Measurements from ENCODE around the gene EEF1A2.

Gene EEF1A2

GRCh38 chr20:63441136-63442099 is 57.5 kb downstream of the EEF1A2 start:
- TF ChIP-seq CTCF (IDR thresholded peaks at IDR 0.05; ENCODE audit: low read depth, low read length) = no peak
- H3K4me3 ChIP-seq (ENCODE audit: low read depth, low read length) = no peak overlapping the region
- in situ Hi-C loops (cut with HindIII; ENCODE audit: low sequenced_read_pairs) = no loop called here
- no peak for DNase-seq (ENCODE audit: low read depth, low spot score)

- H3K4me3 ChIP-seq (ENCODE audit: low read depth, low read length) = no peak overlapping the region
- TF ChIP-seq CTCF (IDR thresholded peaks at IDR 0.05; ENCODE audit: low read depth, low read length) = no peak
- in situ Hi-C loops (cut with HindIII; ENCODE audit: low sequenced_read_pairs) = no loop called here
- DNase-seq (ENCODE audit: low read depth, low spot score) = no peak
Measured at GRCh38 chr20:63440366-63440955, 58.4 kb downstream of the EEF1A2 start.

GRCh38 chr20:63439866-63440265 is 59.0 kb downstream of the EEF1A2 start:
- in situ Hi-C loops (cut with HindIII; ENCODE audit: low sequenced_read_pairs) = no loop called here
- H3K4me3 ChIP-seq (ENCODE audit: low read depth, low read length) = no peak overlapping the region
- DNase-seq (ENCODE audit: low read depth, low spot score) = no peak
- TF ChIP-seq CTCF (IDR thresholded peaks at IDR 0.05; ENCODE audit: low read depth, low read length) = no peak

- no peak for DNase-seq (ENCODE audit: low read depth, low spot score)
- no peak overlapping the region for H3K4me3 ChIP-seq (ENCODE audit: low read depth, low read length)
- in situ Hi-C loops (cut with HindIII; ENCODE audit: low sequenced_read_pairs) = no loop called here
- no peak for TF ChIP-seq CTCF (IDR thresholded peaks at IDR 0.05; ENCODE audit: low read depth, low read length)
Measured at GRCh38 chr20:63438121-63438520, 60.8 kb downstream of the EEF1A2 start.
